Pons (tissue), 1 donor: ENCODE measurements around the gene ALCAM.
"Not testable (repeated sequence)": the region's sequence is repeated elsewhere in the genome, so short reads cannot be mapped to it uniquely, and the experiment has no call there.

ENCODE experiments used
- DNase-seq: peaks from one replicate; pipeline ENCODE4 v3.0.0-alpha.2; 2016; ENCODE audit warnings: low spot score

The ALCAM gene

GRCh38 chr3:105593315-105593714 lies 226.6 kb downstream of the ALCAM start:
- no peak for DNase-seq

DNA sequence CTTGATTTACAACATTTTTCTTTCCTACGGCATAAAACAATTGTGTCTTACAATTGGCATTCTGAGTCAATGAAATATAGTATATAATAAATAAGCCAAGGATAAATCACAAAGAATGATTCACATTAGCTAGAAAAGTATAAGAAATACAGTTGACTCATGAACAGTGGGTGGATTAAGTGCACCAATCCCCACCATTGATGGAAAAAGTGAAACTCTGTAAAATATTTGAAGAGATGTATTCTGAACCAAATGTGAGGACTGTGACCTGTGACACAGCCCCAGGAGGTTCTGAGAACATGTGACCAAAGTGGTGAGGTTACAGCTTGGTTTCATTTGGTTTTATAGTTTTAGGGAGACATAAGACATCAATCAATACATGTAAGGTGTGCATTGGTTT lies 227.5 kb downstream of the ALCAM start:
- DNase-seq, result no peak

DNA sequence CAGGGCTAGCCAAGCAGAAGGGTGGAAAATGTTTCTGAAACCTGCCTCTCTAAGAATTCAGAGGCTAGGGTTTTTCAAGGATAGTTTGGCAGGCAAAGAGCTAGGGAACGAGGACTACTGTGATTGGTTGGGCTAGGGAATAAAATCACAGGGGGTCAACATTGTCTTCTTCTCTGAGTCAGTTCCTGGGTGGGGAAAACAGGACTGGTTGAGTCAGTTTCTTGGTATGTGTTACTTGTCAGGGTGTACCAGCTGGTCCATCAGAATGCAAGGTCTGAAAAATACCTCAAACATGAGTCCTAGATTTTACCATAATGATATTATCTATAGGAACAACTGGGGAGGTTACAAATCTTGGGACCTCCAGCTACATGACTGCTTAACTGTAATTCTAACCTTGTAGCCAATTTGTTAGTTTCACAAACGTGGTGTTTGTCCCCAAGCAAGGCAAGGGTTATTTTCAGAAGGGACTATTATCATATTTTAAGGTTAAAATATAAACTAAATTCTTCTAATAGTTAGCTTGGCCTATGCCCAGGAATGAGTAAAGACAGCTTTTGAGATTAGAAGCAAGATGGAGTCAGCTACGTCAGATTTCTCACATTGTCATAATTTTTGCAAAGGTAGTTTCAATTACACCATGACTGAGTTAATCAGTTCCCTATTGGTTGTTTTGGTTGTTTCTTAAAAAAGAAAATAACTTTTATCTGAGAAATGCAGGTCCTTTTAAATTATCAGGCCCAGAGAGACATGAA lies 231.5 kb downstream of the ALCAM start:
- no peak for DNase-seq

GRCh38 chr3:105599350-105599749 lies 232.6 kb downstream of the ALCAM start:
- no peak for DNase-seq

GRCh38 chr3:105601756-105602155 lies 235.0 kb downstream of the ALCAM start:
- not testable (repeated sequence) for DNase-seq

GRCh38 chr3:105602286-105602685 lies 235.6 kb downstream of the ALCAM start:
- not testable (repeated sequence) for DNase-seq

DNA sequence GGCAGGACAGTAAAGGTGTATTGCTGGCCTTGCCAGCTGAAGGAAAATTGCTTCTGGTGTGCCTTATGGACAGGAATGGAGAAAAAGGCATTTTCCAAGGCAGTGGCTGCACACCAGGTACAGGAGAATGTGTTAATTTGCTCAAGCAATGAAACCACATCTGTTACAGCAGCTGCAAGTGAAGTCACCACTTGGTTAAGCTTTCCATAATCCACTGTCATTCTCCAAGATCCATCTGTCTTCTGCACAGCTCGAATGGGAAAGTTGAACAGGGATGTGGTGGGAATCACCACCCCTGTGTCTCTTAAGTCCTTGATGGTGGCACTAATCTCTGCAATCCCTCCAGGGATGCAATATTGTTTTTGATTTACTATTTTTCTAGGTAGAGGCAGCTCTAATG lies 236.8 kb downstream of the ALCAM start:
- not testable (repeated sequence) for DNase-seq

- no peak for DNase-seq
Observed at GRCh38 chr3:105606016-105606415, 239.3 kb downstream of the ALCAM start.

DNA sequence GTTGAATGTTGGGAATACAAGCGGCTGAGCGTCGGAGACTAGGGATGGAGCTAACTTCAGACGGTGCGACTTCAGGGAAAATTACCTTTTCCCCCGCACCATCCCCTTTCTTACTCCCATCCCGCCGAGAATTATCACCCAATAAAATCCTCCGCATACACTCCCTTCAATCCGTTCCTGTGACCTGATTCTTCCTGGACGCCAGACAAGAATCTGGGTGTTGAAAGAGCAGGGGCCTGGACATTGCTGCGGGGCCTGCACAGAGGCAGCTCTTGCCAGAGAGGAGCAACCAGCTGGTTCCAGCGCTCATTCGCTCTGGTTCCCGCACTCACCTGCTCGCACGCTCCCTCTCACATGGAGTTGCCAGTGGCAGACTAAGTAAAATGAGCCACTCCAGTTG lies 241.9 kb downstream of the ALCAM start:
- DNase-seq, result no peak

- DNase-seq, result no peak
Observed at GRCh38 chr3:105610473-105610872, 243.8 kb downstream of the ALCAM start.

DNA sequence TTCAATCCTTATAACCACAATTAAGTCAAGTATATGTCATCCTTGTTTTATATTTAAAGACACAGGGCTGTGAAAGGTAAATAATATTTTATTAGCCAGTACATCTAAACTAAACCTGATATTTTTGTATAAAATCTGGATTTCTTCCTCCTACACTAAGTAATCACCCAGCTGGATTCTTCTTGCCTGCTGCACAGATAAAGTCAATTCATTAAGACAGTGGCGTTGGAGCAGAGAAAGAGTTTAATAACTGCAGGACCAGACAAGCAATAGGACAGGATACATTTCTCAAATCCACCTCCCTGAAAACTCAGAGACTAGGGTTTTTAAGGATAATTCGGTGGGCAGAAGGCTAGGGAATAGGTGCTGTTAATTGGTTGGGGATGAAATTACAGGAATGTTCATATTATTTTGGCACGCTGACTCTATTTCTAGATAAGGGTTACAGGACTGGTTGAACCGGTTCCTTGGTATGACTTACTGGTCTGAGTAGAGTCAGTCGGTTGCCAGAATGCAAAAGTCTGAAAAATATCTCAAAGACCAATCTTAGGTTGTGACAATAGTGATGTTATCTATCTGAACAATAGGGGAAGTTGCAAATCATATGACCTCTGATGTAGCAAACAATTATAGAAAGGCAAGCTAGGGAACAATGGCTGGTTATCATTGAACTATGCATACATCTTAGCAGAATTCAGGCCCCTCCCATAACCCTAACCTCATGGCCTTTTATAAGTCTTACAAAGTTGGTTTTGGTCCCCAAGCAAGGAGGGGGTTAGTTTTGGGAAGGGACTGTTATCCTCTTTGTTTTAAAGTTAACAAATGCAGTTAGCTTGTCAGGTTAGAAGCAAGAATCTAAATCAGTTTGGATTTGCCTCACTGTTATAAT lies 244.8 kb downstream of the ALCAM start:
- peak; percentile 20 for DNase-seq

GRCh38 chr3:105613120-105613519 lies 246.4 kb downstream of the ALCAM start:
- DNase-seq, result peak; percentile 17

GRCh38 chr3:105614288-105615030 lies 247.8 kb downstream of the ALCAM start:
- DNase-seq, result no peak

GRCh38 chr3:105615814-105616213 lies 249.1 kb downstream of the ALCAM start:
- no peak for DNase-seq

DNA sequence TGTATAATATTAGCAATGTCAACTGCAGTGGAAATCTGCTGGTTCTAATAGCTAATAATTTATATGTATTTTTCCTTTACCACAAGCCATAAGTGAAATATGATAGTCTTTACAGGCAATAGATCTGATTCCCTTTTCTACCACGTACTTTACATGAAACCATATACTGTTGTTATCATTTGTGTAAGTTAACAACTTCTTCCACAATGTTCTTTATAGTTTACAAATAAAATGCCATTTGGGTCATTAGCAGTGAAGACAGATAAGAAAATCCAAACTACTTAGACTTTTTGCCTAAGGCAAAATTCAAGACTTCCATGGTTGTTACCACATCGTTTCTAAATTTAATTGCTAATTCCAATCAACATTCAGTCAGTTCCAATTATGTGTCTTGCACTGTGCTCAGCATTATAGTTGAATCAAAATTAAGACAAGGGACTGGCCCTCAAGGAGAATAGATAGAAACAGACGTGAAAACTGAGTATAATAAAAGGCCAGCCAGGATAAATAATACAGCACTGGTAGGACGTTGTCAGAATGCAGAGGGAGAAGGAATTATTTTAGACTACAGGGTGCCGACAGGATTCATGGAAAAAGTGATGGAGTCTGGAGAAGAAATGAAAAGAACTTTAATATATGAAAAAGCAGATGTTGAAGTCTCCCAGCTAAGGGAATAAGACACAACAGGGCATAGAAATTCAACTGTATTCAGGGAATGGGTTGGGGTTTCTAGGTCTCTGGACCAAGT lies 249.8 kb downstream of the ALCAM start:
- no peak for DNase-seq

DNA sequence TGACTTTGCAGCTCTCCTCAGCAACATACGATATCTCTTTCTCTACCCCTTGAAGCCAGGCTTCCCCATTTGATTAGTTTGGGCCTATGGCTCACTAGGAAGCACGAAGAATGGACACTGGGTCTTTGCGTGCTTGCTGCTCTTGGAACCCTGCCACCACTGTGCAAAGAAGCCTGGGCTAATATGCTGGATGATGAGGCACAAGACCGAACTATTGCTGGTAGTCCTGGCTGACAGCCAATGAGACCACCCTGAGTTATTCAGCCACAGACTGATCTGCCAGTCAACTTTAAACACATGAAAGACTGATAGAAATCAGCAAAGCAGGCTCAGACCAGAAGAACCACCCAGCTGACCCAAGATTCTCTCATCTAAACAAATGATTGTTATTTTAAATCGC lies 251.8 kb downstream of the ALCAM start:
- DNase-seq, result no peak

DNA sequence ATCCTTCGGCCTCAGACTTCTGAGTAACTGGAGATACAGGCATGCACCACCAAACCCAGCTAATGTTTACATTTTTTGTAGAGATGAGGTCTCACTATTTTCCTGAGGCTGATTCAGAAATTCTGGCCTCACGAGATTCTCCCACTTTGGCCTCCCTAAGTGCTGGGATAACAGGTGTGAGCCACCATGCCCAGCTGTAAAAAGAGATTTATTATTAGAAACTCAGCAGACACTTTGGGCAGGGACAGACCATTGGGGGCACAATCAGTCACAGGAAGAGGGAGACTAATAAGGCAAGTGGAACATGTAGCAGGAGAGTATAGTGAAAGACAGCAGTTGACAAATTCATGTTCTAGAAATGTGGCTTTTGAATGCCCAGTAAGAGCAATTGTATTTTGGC lies 252.9 kb downstream of the ALCAM start:
- DNase-seq, result no peak

- DNase-seq, result no peak
Observed at GRCh38 chr3:105620236-105620635, 253.5 kb downstream of the ALCAM start.

DNA sequence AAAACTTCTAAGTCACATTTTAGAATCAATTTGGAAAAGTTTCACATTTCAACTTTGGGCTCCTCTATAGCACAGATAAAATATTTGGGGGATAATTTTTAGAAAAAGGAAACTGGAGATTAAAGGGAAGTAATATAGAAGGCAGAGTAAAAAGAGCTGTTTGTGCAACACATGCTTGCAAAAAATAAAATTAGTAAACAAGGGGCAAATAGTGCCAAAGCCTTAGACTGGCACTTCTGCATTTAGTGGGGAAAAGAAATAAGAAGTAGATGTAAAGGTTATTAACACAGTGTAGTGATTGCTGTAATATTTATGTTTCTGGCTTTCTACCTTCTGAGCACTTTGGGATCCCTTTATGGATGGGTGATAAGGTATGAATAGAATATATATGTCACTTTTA lies 255.5 kb downstream of the ALCAM start:
- no peak for DNase-seq
